GM12874 (cell line): Measurements from ENCODE around the gene SLC39A5.

Experiments used
- CTCF ChIP-seq: IDR thresholded peaks from 2 replicates; pipeline ENCODE4 v1.5.1; 2011; ENCODE audit warnings: low read depth, mild to moderate bottlenecking, control low read depth, low read length, moderate library complexity; ENCODE audit not compliant: insufficient read depth

The SLC39A5 gene

GRCh38 chr12:56260380-56260779 lies 30.5 kb downstream of the SLC39A5 start:
- TF ChIP-seq CTCF: no peak

- no peak for TF ChIP-seq CTCF
Observed at GRCh38 chr12:56260921-56261320, 31.1 kb downstream of the SLC39A5 start.

- TF ChIP-seq CTCF: no peak
Observed at GRCh38 chr12:56261503-56262232, 31.8 kb downstream of the SLC39A5 start.

- TF ChIP-seq CTCF: peak; percentile 54
Observed at GRCh38 chr12:56266693-56267442, 37.0 kb downstream of the SLC39A5 start, which contains the start of gene COQ10A. Gene COQ10A (plus strand): TSS chr12:56266942. CDS start chr12:56267119, 177 bp downstream.

GRCh38 chr12:56267443-56268071 lies 37.7 kb downstream of the SLC39A5 start:
- TF ChIP-seq CTCF: no peak

GRCh38 chr12:56271031-56271430 lies 41.2 kb downstream of the SLC39A5 start:
- peak; percentile 34; the same call in 1 of the 2 replicates for TF ChIP-seq CTCF

GRCh38 chr12:56274299-56274698 lies 44.4 kb downstream of the SLC39A5 start:
- TF ChIP-seq CTCF: no peak
